NT2/D1 (cell line): ENCODE results near the gene SIGLEC1.

Source experiments
- YY1 ChIP-seq: IDR thresholded peaks from 2 replicates; pipeline ENCODE4 v1.6.1; 2011; ENCODE audit not compliant: insufficient read length, insufficient read depth
- ZNF274 ChIP-seq: IDR thresholded peaks from 2 replicates; pipeline ENCODE4 v1.6.1; 2011; ENCODE audit warnings: mild to moderate bottlenecking, low read depth, low read length

- no peak for TF ChIP-seq YY1
- TF ChIP-seq ZNF274 = no peak
Measured at GRCh38 chr20:3672547-3673171, 39.7 kb downstream of the SIGLEC1 start.
